HEK293 (cell line): ENCODE results near the gene TNFRSF21.

Source experiments
- ZEB2 ChIP-seq: fragments of 450-650 bp; formaldehyde crosslinking; IDR thresholded peaks from 2 replicates; pipeline ENCODE4 v1.5.1; 2016; ENCODE audit warnings: missing biosample characterization, missing genetic modification characterization
- ZNF202 ChIP-seq: fragments of 450-650 bp; formaldehyde crosslinking; IDR thresholded peaks from 2 replicates; pipeline ENCODE4 v1.5.1; 2016; ENCODE audit warnings: missing biosample characterization, missing genetic modification characterization, borderline replicate concordance
- ZNF274 ChIP-seq, 2 experiments: fragments of 200-500 bp in 1 of 2; fragments of 450-650 bp in 1 of 2; sonication (Bioruptor generic) in 1 of 2; formaldehyde crosslinking in 1 of 2; IDR thresholded peaks; 2 replicates each; pipeline versions ENCODE4 v1.5.1 to v1.6.1; 2014 to 2016; ENCODE audit warnings: borderline replicate concordance in 1 of 2, inconsistent platforms in 1 of 2, low read length in 1 of 2, missing biosample characterization in 1 of 2, missing genetic modification characterization in 1 of 2
- TF ChIP-seq, protein P1 (sequence below): fragments of 450-650 bp; formaldehyde crosslinking; IDR thresholded peaks from 2 replicates; pipeline ENCODE4 v1.5.1; 2016; ENCODE audit warnings: missing biosample characterization, missing genetic modification characterization

DNA sequence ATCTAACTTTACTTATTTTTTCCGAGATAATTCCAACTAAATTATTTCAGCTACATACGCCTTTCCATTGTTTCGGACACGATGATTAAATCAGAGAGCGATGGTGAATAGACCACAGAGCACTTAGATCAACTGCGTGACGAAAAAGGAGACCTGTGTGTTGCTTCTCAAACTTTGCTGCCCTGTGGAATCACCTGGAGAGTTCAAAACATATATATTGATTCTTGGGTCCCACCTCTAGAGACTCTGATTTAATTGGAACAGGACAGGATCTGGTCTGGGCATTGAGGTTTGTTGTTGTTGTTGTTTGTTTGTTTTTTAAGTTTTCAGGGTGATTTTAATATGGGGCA lies 401 bp upstream of the TNFRSF21 start:
- TF ChIP-seq ZEB2 (tag by site-specific recombination) (no peak), ZNF202 (tag by site-specific recombination) (no peak), ZNF274 (IDR thresholded peaks at IDR 0.05; ENCODE audit: low read length) (no peak), ZNF274 (tag by site-specific recombination; IDR thresholded peaks at IDR 0.05; ENCODE audit: borderline replicate concordance) (no peak)
- TF ChIP-seq, protein P1, sequence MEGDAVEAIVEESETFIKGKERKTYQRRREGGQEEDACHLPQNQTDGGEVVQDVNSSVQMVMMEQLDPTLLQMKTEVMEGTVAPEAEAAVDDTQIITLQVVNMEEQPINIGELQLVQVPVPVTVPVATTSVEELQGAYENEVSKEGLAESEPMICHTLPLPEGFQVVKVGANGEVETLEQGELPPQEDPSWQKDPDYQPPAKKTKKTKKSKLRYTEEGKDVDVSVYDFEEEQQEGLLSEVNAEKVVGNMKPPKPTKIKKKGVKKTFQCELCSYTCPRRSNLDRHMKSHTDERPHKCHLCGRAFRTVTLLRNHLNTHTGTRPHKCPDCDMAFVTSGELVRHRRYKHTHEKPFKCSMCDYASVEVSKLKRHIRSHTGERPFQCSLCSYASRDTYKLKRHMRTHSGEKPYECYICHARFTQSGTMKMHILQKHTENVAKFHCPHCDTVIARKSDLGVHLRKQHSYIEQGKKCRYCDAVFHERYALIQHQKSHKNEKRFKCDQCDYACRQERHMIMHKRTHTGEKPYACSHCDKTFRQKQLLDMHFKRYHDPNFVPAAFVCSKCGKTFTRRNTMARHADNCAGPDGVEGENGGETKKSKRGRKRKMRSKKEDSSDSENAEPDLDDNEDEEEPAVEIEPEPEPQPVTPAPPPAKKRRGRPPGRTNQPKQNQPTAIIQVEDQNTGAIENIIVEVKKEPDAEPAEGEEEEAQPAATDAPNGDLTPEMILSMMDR = no peak
